Large intestine (tissue), 3 donors: Measurements from ENCODE around the gene MRPS7. TPM values are rescaled to one million over a fixed set of nuclear protein-coding genes. Genes with fewer than 3 reads are reported as not detected.
"Not testable (repeated sequence)": the region's sequence is repeated elsewhere in the genome, so short reads cannot be mapped to it uniquely, and the experiment has no call there.

Experiments
- DNase-seq, 2 donors: peaks; one replicate each; pipeline versions ENCODE4 v3.0.0 to v3.0.0-alpha.2; 2013
- H3K27ac ChIP-seq: one replicate; pipeline ENCODE4 v1.5.1; 2013; ENCODE audit warnings: low read length
- H3K27me3 ChIP-seq: 2 replicates; pipeline ENCODE4 v1.6.1; 2013; ENCODE audit warnings: low read length; ENCODE audit not compliant: control insufficient read depth, insufficient read depth
- H3K36me3 ChIP-seq: 2 replicates; pipeline ENCODE4 v1.6.1; 2013; ENCODE audit warnings: low read length; ENCODE audit not compliant: control insufficient read depth, insufficient read depth
- H3K4me1 ChIP-seq: one replicate; pipeline ENCODE4 v1.6.1; 2013; ENCODE audit warnings: low read length; ENCODE audit not compliant: control insufficient read depth, insufficient read depth
- H3K4me3 ChIP-seq: one replicate; pipeline ENCODE4 v1.5.1; 2013; ENCODE audit warnings: low read length
- H3K9me3 ChIP-seq: one replicate; pipeline ENCODE4 v1.6.1; 2013; ENCODE audit warnings: mild to moderate bottlenecking, low read depth, low read length, moderate library complexity; ENCODE audit not compliant: control insufficient read depth
- WGBS: methylation state at CpG from one replicate; pipeline ENCODE4 v1.1.5; 2013; ENCODE audit warnings: low lambda C conversion rate; ENCODE audit not compliant: insufficient coverage; 5-methylcytosine and 5-hydroxymethylcytosine counted together
- polyA plus RNA-seq: library from polyadenylated mRNA; unstranded; fragments of 120-200 nt; gene quantifications from one replicate; pipeline ENCODE4 v1.2.1, GENCODE V29; 2013

The MRPS7 gene
- polyA plus RNA-seq, 1 donor = 59.3 TPM

- peaks cover 3% of the 10 kb centered on the region for H3K9me3 ChIP-seq
- DNase-seq = no peak
- peaks cover 35% of the 10 kb centered on the region for H3K4me1 ChIP-seq
- peak within 1 kb of the TSS; percentile 97 for H3K27ac ChIP-seq
- no CpG with 5 or more reads among the region's 39 CpGs for WGBS
- no peaks in the 10 kb centered on the region for H3K27me3 ChIP-seq
- H3K36me3 ChIP-seq = peaks cover 23% of the 10 kb centered on the region
- peak within 1 kb of the TSS; percentile 100 for H3K4me3 ChIP-seq
Measured at GRCh38 chr17:75270966-75271232, 9.2 kb downstream of the MRPS7 start, which contains the start of gene MIF4GD. Gene MIF4GD (minus strand): TSS chr17:75271231. CDS start chr17:75270195, 1,036 bp downstream.

DNA sequence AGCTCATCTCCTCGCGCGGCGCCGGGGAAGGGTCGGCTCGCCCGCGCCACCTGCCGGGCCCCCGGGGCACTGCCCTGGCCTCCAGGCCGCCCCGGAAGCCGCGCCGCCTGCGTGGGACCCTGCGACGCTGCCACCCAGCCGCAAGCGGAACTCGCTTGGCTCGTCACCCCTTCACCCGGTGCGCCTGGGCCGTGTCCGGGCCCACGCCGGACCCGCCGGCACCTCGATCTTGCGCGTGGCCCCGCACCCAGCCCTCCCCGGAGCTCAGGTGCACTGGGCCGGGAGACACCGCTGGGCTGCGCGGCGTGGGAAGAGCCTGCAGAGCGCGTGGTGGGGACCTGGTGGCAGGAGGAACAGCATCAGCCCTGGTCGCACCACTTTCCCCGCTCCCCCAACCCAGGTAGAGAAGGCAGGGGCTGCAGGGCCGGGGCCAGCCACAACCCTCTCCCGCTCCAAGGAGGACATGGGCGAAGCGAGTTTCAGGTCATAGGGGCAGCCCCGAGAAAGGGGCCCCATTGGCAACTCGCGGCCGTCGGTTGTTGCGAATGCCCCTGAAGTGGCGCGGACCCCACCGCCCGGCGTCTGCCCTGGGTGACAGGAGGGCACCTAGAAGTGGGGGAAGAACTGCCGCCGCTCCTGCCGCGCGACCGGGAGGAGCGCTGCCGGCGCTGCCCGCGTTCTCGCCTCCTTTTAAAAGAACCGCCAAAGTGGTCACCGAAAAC, 9.7 kb downstream of the MRPS7 start:
- Histone ChIP-seq H3K27me3 (no peaks in the 10 kb centered on the region), H3K27ac (peak overlapping the region; percentile 69), H3K9me3 (peaks cover 3% of the 10 kb centered on the region), H3K4me3 (peak overlapping the region; percentile 86), H3K36me3 (peaks cover 18% of the 10 kb centered on the region), H3K4me1 (peaks cover 35% of the 10 kb centered on the region)
- no CpG with 5 or more reads among the region's 74 CpGs for WGBS
- DNase-seq = peak; percentile 71 to 86

- Histone ChIP-seq H3K4me1 (peaks cover 30% of the 10 kb centered on the region), H3K27ac (no peak overlapping the region), H3K9me3 (peaks cover 3% of the 10 kb centered on the region), H3K27me3 (no peaks in the 10 kb centered on the region), H3K36me3 (peaks cover 10% of the 10 kb centered on the region), H3K4me3 (peak overlapping the region; percentile 86)
- no CpG with 5 or more reads among the region's 24 CpGs for WGBS
- DNase-seq = no peak
Measured at GRCh38 chr17:75271955-75272847, 10.5 kb downstream of the MRPS7 start.

DNA sequence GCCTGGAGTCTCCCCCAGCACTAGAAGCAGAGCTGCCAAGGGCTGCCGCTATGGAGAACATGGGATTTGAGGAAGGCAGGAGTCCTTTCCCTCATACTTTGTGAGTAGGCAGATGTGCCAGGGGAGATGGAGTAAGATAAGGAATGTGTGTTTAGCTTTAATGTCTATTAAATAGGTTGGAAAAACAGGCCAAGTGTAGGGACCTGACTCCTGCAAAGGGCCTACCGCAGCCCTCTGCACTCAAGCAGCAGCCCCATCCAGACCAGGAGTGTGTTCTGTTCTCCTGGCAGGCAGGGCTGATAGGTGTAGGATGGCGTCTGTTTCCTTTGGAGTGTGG, 11.1 kb downstream of the MRPS7 start:
- Histone ChIP-seq H3K4me3 (no peak overlapping the region), H3K36me3 (peaks cover 11% of the 10 kb centered on the region), H3K27ac (no peak overlapping the region), H3K27me3 (no peaks in the 10 kb centered on the region), H3K9me3 (peaks cover 3% of the 10 kb centered on the region), H3K4me1 (peaks cover 25% of the 10 kb centered on the region)
- no peak for DNase-seq
- WGBS = no CpG with 5 or more reads among the region's 3 CpGs

DNA sequence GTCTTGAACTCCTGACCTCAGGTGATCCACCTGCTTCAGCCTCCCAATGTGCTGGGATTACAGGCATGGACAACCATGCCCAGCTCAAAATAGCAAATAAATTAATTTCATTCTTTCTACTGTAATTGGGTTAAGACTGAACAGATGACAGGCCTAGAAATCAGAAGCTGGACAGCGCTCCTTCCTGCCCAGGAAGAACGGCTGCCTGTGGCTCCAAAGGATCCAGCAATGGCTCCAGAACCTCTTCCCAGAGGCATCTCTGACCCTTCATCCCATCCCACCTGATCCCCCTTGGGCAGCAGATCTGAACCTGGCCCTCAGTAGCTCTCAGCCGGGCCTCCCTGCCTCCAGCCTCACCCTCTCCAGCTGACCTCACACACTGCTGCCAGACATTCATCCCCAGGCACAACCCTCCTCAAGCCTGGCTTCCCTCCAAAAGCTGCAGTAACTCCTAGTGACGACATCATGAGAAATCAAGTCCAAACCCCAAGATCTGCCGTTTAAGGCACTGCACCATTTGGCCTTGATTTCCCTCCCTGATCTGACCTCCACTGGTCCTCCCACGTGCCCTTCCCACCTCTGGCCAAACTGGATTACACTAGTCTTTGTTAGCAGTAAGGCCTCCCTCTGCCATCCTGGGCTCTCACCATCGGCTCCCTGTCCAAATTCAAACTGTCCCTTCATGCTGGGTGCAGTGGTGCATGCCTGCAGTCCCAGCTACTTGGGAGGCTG, 12.5 kb downstream of the MRPS7 start:
- H3K27ac ChIP-seq = no peak overlapping the region
- WGBS = no CpG with 5 or more reads among the region's 7 CpGs
- H3K36me3 ChIP-seq = peaks cover 15% of the 10 kb centered on the region
- H3K9me3 ChIP-seq = peaks cover 3% of the 10 kb centered on the region
- no peak for DNase-seq
- peaks cover 18% of the 10 kb centered on the region for H3K4me1 ChIP-seq
- no peak overlapping the region for H3K4me3 ChIP-seq
- no peaks in the 10 kb centered on the region for H3K27me3 ChIP-seq

GRCh38 chr17:75277664-75278071, 16.0 kb downstream of the MRPS7 start:
- Histone ChIP-seq H3K9me3 (no peaks in the 10 kb centered on the region), H3K36me3 (peaks cover 15% of the 10 kb centered on the region), H3K27ac (no peak overlapping the region), H3K27me3 (no peaks in the 10 kb centered on the region), H3K4me1 (no peaks in the 10 kb centered on the region), H3K4me3 (no peak overlapping the region)
- DNase-seq = no peak
- WGBS = no CpG with 5 or more reads among the region's 6 CpGs

GRCh38 chr17:75280189-75280588, 18.5 kb downstream of the MRPS7 start:
- H3K36me3 ChIP-seq, H3K27ac ChIP-seq, H3K4me3 ChIP-seq, H3K9me3 ChIP-seq, DNase-seq, H3K27me3 ChIP-seq, H3K4me1 ChIP-seq: not testable (repeated sequence)
- no CpG with 5 or more reads among the region's 4 CpGs for WGBS

- Histone ChIP-seq H3K36me3 (peaks cover 8% of the 10 kb centered on the region), H3K27me3 (no peaks in the 10 kb centered on the region), H3K27ac (no peak overlapping the region), H3K9me3 (no peaks in the 10 kb centered on the region), H3K4me3 (no peak overlapping the region), H3K4me1 (peaks cover 5% of the 10 kb centered on the region)
- DNase-seq = no peak
- no CpG with 5 or more reads among the region's 6 CpGs for WGBS
Measured at GRCh38 chr17:75285123-75285522, 23.4 kb downstream of the MRPS7 start.

DNA sequence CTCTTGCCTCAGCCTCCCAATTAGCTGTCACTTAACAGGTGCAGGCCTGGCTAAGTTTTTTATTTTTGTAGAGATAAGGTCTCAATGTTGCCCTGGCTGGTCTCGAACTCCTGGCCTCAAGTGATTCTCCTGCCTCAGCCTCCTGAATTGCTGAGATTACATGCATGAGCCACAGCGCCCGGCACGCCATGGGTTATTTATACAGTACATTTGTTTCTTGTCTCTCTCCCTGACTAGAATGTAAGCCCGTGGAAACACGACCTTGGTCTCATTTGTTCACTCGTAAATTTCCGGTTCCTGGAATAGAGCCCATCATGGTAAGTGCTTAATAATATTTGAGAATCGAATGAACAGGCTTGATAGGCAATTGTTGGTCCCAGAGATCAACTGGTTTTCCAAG, 25.5 kb downstream of the MRPS7 start:
- Histone ChIP-seq H3K27ac (no peak overlapping the region), H3K36me3 (peaks cover 8% of the 10 kb centered on the region), H3K4me1 (peaks cover 8% of the 10 kb centered on the region), H3K9me3 (no peaks in the 10 kb centered on the region), H3K4me3 (no peak overlapping the region), H3K27me3 (no peaks in the 10 kb centered on the region)
- no CpG with 5 or more reads among the region's 9 CpGs for WGBS
- no peak for DNase-seq

- Histone ChIP-seq H3K9me3 (no peaks in the 10 kb centered on the region), H3K27ac (peak overlapping the region; percentile 75), H3K27me3 (no peaks in the 10 kb centered on the region), H3K4me3 (peak overlapping the region; percentile 72), H3K4me1 (peaks cover 8% of the 10 kb centered on the region), H3K36me3 (peaks cover 8% of the 10 kb centered on the region)
- 17% methylated on average over 1 of the region's 2 CpGs for WGBS
- no peak for DNase-seq
Measured at GRCh38 chr17:75288359-75288758, 26.7 kb downstream of the MRPS7 start.
